Neural crest cell (in vitro differentiated cells): ENCODE data around the gene TTLL10. TPM values are rescaled to one million over a fixed set of nuclear protein-coding genes. Genes with fewer than 3 reads are reported as not detected.
A peak's percentile ranks its signal among the peaks of the same experiment; 100 is the strongest.

Experiments used
- DNase-seq: peaks from one replicate; pipeline ENCODE4 v3.0.0; 2021; ENCODE audit warnings: low read depth, mixed read lengths, low spot score
- H3K27ac Mint-ChIP-seq: one replicate; pipeline ENCODE4 v1.8.0; 2021; ENCODE audit warnings: mild to moderate bottlenecking, mixed read lengths; ENCODE audit not compliant: unreplicated experiment
- H3K27me3 Mint-ChIP-seq: 2 replicates; pipeline ENCODE4 v1.8.0; 2021; ENCODE audit warnings: low read depth, mild to moderate bottlenecking, mixed read lengths
- H3K36me3 Mint-ChIP-seq: 2 replicates; pipeline ENCODE4 v1.8.0; 2021; ENCODE audit warnings: low read depth, mild to moderate bottlenecking, mixed read lengths
- H3K4me1 Mint-ChIP-seq: 2 replicates; pipeline ENCODE4 v1.8.0; 2021; ENCODE audit warnings: mixed read lengths
- H3K4me3 Mint-ChIP-seq: one replicate; pipeline ENCODE4 v1.8.0; 2021; ENCODE audit warnings: mild to moderate bottlenecking, mixed read lengths
- H3K9me3 Mint-ChIP-seq: 2 replicates; pipeline ENCODE4 v1.8.0; 2021; ENCODE audit warnings: mixed read lengths
- CTCF ChIP-seq: fragments of 200-600 bp; sonication (generic); conservative IDR thresholded peaks from 2 replicates; pipeline ENCODE4 v1.5.0; 2021; ENCODE audit warnings: antibody characterized with exemption, mild to moderate bottlenecking
- total RNA-seq: library from RNA; stranded (reverse); gene quantifications from 2 replicates; pipeline ENCODE4 v1.2.1, GENCODE V29; 2021

The TTLL10 gene
- total RNA-seq, 1 donor from 2014 or later: not detected

GRCh38 chr1:1157914-1158710, 15.6 kb upstream of the TTLL10 start:
- Mint-ChIP-seq H3K27me3 (peaks cover 3% of the 10 kb centered on the region), H3K9me3 (peaks cover 10% of the 10 kb centered on the region), H3K4me1 (no peaks in the 10 kb centered on the region), H3K27ac (no peak overlapping the region), H3K36me3 (peaks cover under 1% of the 10 kb centered on the region), H3K4me3 (no peak overlapping the region)
- peak; percentile 57 for DNase-seq
- no peak for TF ChIP-seq CTCF

GRCh38 chr1:1160281-1160930, 13.3 kb upstream of the TTLL10 start:
- H3K4me1 Mint-ChIP-seq: peaks cover 5% of the 10 kb centered on the region
- peaks cover 22% of the 10 kb centered on the region for H3K27me3 Mint-ChIP-seq
- DNase-seq: no peak
- H3K9me3 Mint-ChIP-seq: peaks cover under 1% of the 10 kb centered on the region
- no peak for TF ChIP-seq CTCF
- H3K36me3 Mint-ChIP-seq: no peaks in the 10 kb centered on the region
- H3K4me3 Mint-ChIP-seq: no peak overlapping the region
- H3K27ac Mint-ChIP-seq: no peak overlapping the region

GRCh38 chr1:1161078-1161682, 12.5 kb upstream of the TTLL10 start:
- no peak for DNase-seq
- peaks cover 27% of the 10 kb centered on the region for H3K27me3 Mint-ChIP-seq
- H3K9me3 Mint-ChIP-seq: no peaks in the 10 kb centered on the region
- no peak for TF ChIP-seq CTCF
- peaks cover 11% of the 10 kb centered on the region for H3K4me1 Mint-ChIP-seq
- no peaks in the 10 kb centered on the region for H3K36me3 Mint-ChIP-seq
- no peak overlapping the region for H3K4me3 Mint-ChIP-seq
- no peak overlapping the region for H3K27ac Mint-ChIP-seq

GRCh38 chr1:1161683-1162079, 12.0 kb upstream of the TTLL10 start:
- no peak overlapping the region for H3K27ac Mint-ChIP-seq
- H3K9me3 Mint-ChIP-seq: no peaks in the 10 kb centered on the region
- H3K4me3 Mint-ChIP-seq: no peak overlapping the region
- DNase-seq: no peak
- no peak for TF ChIP-seq CTCF
- peaks cover 27% of the 10 kb centered on the region for H3K27me3 Mint-ChIP-seq
- H3K36me3 Mint-ChIP-seq: no peaks in the 10 kb centered on the region
- peaks cover 11% of the 10 kb centered on the region for H3K4me1 Mint-ChIP-seq

- peaks cover 27% of the 10 kb centered on the region for H3K27me3 Mint-ChIP-seq
- DNase-seq: no peak
- H3K4me3 Mint-ChIP-seq: no peak overlapping the region
- no peak for TF ChIP-seq CTCF
- no peaks in the 10 kb centered on the region for H3K36me3 Mint-ChIP-seq
- no peaks in the 10 kb centered on the region for H3K9me3 Mint-ChIP-seq
- H3K4me1 Mint-ChIP-seq: peaks cover 11% of the 10 kb centered on the region
- no peak overlapping the region for H3K27ac Mint-ChIP-seq
These were observed 10.8 kb upstream of the TTLL10 start for GRCh38 chr1:1162597-1163537.
